HG03175 (cell line): Measurements from ENCODE around the gene USF2.

Source experiments
- ATAC-seq: cut with Tn5 transposase; IDR thresholded peaks from one replicate; pipeline ENCODE4 v1.9.1; 2021; ENCODE audit warnings: mild to moderate bottlenecking, moderate library complexity; ENCODE audit not compliant: unreplicated experiment

Gene USF2

GRCh38 chr19:35317464-35318043 is 48.8 kb downstream of the USF2 start:
- no peak for ATAC-seq

DNA sequence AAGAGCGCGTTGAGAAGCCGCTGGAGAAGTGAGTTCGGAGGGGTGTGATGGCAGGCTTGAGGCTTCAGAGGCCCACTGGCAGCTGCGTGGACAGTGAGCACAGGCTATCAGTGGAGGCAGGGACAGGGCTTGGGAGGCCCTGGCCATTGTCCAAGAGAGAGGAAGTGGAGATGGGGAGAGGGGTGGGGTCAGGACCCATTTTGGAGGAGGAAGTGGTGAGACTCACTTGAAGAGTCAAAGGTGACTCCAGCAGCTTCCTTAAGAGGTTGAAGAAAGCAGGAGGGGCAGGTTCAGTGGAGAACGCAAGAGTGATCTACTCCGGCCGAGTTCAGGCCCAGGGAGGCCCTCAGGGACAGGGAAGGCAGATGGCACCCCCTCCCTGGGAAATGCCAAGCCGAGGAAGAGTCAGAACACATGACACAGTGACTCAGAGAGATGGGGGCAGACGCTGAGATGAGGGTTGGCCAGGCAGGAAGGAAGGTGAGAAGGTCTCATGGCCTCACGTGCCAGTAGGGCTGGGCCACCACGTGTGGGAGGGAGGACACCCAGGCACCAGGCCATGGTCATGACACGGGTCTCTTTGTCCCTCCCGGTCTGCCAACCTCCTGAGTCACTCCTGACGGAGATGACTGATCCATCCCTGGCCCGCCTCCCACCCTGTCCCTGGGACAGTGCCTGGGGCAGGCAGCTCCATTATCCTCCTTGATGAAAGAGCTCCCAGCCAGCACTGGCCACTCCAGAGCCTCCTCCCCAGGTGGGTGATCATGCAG is 50.1 kb downstream of the USF2 start:
- ATAC-seq: no peak

DNA sequence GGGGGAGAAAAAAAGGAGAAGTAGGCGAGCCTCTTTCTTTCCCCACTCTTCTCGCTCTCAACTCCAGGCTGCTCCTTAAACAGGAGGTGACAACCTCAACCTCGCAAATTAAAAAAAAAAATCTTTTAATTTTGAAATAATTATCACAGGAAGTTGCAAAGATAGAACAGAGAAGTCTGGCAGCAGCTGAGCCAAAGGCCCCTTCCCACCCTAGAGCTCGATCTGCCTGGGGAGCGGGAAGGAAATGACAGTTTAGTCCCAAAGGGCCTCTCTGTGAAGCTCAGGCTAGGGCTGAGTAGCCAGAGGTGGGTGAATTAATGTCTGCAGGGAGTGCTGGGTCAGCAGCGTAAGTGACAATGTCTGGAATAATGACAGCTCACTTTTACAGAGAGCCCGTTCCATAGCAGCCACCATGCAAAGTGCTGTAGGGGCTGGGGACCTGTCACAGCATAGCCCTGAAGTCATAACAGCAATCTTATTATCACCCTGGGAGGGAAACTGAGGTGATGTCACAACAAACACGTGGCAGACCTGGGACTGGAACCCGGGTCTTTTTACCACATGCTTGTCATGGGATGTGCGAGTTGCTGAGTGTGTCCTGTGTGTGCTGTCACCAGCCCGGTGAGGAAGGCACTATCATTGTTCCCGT is 51.4 kb downstream of the USF2 start:
- ATAC-seq: no peak

GRCh38 chr19:35321291-35321690 is 52.5 kb downstream of the USF2 start:
- ATAC-seq: no peak

- no peak for ATAC-seq
These were observed 53.3 kb downstream of the USF2 start for GRCh38 chr19:35322014-35322413.

GRCh38 chr19:35327642-35328041 is 58.9 kb downstream of the USF2 start:
- ATAC-seq: no peak

DNA sequence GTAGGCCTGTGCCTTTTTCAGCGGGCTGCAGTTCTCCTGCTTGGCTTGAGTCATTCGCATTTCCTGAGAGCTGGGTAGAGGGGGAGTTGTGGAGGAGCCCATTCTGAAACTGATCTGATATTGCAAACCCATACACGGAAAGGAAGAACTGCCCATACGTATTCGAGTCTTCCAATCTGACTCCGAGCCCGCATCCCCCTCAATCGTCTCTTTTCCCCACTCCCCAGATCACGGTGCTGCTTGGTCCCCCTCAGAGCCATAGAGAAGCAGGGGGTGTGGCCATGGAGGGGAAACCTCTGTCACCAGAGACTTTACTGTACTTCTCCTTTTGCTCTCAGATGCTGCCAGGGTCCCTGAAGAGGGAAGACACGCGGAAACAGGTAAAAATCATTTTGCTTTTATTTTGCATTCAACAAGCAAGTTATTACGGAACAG is 60.1 kb downstream of the USF2 start, which contains the start of gene CD22:
CD22 (plus strand) TSS at position 337 of the 435 bp plus-strand sequence. CDS start 2,854 bp downstream, outside the sequence.
- peak; percentile 38 for ATAC-seq

DNA sequence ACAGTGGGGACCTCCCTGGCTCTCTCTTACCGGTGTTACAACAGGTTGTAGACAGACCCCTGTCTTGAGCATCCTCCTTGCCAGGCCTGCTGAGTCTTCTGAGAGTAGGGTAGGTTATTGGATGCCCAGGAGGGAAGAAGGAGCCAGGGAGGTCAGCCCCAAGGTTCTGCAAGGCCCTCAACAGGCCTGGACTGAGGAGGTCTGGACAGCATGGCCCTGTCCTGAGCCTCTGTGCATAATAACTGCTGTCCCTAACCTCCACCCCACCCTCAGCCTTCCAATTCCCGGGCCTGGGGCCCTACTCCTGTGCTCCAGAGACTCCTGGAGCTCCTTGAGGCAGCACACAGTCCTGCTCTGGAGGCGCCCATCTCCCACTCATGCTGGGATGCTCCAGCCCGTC is 60.6 kb downstream of the USF2 start:
- peak; percentile 7 for ATAC-seq
